ENCODE data around the gene TLE7. TPM values are rescaled to one million over a fixed set of nuclear protein-coding genes. Genes with fewer than 3 reads are reported as not detected.

Gene TLE7
- total RNA-seq, 1 donor from 2014 or later, result not detected

DNA sequence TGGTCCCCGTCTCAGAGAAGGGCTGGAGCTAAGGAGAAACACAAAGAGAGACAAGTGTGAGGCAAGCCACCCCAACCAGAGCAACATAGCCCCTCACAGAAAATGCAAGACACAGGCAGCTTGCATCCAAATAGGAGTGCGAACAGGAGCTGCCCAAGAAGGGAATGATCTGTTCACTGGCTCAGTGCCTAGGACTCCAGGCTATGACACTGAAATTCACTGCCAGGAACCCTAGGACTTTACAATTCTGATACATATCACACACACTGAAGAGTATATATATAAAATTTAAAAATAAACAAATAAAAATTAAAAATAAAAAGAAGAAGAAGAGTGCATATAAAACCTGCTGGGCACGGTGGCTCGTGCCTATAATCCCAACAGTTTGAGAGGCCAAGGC, 14.9 kb upstream of the TLE7 start:
- intact Hi-C loops (cut with micrococcal nuclease), result no loop called here
- no peak for ATAC-seq

DNA sequence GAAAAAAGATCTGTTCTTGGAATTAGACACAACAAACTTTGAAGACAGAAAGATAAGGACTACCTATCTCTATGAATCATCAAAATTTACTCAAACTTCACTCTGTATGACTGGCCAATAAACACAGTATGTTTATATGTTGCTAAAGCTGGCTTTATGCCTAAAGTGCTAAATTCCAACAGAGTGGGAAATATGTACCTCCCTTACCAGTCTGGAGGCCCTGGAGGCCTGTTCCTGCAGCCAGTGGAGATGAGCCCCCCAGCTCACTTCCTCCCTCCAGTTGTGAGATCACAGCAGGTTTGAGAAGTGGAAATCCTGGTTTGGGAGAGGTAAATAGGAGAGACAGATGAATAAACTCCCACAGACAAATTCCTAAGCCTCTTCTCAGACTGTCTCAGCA, 11.2 kb upstream of the TLE7 start:
- intact Hi-C loops (cut with micrococcal nuclease), result no loop called here
- ATAC-seq (no peak), DNase-seq (no peak)

More for the DNA sequence above, 14.9 kb upstream of the TLE7 start:
- no peak for DNase-seq

DNA sequence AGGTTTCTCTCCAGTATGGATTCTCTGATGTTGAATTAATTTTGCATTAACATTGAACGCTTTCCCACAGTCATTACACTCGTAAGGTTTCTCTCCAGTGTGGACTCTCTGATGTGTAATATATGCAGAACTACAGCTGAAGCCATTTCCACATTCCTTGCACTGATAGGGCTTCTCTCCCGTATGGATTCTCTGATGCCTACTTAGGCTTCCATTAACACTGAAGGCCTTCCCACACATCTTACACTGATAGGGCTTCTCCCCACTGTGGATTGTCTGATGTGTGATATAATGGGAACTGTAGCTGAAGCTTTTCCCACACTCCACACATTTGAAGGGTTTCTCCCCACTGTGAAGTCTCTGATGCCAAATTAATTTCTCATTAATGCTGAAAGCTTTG, 7.2 kb upstream of the TLE7 start:
- intact Hi-C loops (cut with micrococcal nuclease), result no loop called here

DNA sequence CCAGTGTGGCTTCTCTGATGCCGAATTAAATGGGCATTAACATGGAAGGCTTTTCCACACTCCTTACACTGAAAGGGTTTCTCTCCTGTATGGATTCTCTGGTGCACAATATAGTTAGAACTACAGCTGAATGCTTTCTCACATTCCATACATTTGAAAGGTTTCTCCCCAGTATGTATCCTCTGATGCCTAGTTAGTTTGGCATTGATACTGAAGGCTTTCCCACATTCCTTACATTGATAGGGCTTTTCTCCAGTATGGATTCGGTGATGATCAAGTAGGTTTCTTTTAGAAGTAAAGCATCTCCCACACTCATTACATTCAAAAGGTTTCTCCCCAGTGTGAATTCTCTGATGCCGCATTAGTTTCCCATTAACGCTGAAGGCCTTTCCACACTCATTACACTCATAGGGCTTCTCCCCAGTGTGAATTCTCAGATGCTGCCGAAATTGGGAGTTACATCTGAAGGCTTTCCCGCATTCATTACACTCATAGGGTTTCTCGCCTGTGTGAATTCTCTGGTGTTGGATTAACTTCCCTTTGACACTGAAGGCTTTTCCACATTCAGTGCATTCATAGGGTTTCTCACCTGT, 6.5 kb upstream of the TLE7 start:
- intact Hi-C loops (cut with micrococcal nuclease), result no loop called here
- no peak for DNase-seq
- ATAC-seq, result no peak

More for the DNA sequence above, 7.2 kb upstream of the TLE7 start:
- ATAC-seq (no peak), DNase-seq (no peak)

GRCh38 chr16:71443714-71444113, 1.9 kb upstream of the TLE7 start:
- ATAC-seq, result no peak
- DNase-seq, result no peak
- intact Hi-C loops (cut with micrococcal nuclease), result no loop called here

GRCh38 chr16:71441348-71442050, 355 bp downstream of the TLE7 start:
- no peak for ATAC-seq
- intact Hi-C loops (cut with micrococcal nuclease), result no loop called here
- DNase-seq, result no peak

DNA sequence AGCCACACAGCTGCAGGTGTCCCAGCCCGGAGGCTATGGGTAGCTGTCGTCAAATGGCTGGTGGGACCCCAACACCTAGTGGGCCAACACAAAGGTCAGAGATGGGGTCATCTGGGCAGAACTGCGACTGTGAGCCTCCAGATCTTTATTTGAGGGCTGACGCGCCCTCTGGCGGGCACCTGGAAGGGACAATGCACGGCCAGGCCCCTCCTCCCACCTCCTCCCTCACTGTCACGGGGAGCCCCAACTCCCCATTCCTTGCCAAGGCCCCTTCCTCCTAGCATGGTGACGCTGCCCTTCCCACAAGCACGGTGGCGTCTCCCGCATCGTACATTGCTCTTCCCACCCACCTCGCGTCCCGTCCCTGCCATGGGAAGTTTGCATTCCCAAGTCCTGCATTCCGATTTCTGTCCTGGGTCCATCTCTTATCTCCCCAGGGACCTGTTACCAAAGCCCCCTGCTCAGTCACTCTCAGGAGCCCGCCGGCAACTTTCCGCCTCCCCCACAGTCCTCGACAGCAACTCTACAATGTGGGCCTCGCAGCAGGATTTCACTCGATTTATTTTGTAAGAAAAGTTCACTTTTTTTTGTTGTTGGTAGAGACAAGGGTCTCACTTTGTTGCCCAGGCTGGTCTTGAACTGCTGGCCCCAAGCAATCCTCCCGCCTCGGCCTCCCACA, 1.0 kb downstream of the TLE7 start:
- DNase-seq (no peak), ATAC-seq (no peak)
- intact Hi-C loops (cut with micrococcal nuclease), result no loop called here

DNA sequence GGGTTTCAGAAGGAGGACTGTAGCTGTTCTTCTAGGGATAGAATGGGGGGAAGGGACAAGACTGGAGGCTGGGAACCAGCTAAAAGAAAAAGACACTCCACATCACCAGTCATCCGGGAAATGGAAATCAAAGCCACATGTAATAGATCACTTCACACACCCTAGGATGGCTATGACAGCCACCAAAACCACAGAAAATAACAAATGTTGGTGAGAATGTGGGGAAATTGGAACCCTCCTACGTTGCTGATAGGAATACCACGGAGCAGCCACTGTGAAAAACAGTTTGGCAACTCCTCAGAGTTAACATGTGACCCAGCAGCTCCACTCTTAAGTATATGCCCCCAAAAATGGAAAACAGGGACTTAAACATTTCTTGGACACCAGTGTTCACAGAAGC, 2.3 kb downstream of the TLE7 start:
- intact Hi-C loops (cut with micrococcal nuclease), result no loop called here
- ATAC-seq, result no peak
- DNase-seq, result no peak

- intact Hi-C loops (cut with micrococcal nuclease), result no loop called here
- DNase-seq, result no peak
- ATAC-seq, result no peak
Observed at GRCh38 chr16:71436473-71436872, 5.4 kb downstream of the TLE7 start.

- intact Hi-C loops (cut with micrococcal nuclease), result no loop called here
- no peak for ATAC-seq
- no peak for DNase-seq
Observed at GRCh38 chr16:71432906-71433305, 8.9 kb downstream of the TLE7 start.

GRCh38 chr16:71431991-71432390, 9.9 kb downstream of the TLE7 start:
- DNase-seq, result no peak
- intact Hi-C loops (cut with micrococcal nuclease), result no loop called here
- no peak for ATAC-seq

DNA sequence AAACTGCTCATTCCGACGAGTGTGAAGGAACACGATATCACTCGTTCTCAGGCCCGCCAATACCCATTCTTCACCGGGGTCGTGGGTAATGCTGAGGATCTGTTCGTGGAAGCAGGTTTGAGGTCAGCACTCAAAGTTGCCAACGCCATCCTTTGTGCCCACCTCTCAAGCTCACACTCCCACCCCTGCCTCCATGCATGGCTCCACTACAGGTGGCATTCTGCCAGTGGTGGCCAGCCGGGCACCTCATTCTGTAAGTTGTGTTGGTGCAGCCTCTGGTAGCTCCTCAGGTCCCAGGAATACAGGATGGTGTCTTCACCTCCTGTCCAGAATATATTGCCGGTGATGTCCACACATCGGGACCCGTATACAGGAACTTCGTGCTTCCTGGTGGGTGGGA, 10.7 kb downstream of the TLE7 start:
- intact Hi-C loops (cut with micrococcal nuclease), result no loop called here
- ATAC-seq (no peak), DNase-seq (no peak)

DNA sequence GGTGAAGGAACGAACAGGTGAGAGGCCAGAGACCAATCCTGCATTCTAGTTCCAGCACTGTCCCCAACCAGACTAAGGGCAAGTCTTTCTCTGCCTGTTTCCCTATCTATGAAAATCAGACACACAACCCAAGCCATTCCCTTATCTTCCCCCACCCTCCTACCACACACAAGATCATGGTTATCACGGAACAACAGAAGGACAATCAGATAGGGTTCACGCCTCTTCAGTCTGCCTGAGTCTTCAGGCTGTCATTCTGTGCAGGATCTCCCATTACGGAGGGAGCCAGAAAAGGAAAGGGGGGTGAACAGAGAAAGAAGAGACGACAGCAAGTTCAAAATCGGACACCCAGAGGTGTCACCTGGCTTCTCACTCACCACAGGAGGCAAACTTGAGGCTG, 11.1 kb downstream of the TLE7 start:
- intact Hi-C loops (cut with micrococcal nuclease), result no loop called here
- DNase-seq (no peak), ATAC-seq (no peak)

DNA sequence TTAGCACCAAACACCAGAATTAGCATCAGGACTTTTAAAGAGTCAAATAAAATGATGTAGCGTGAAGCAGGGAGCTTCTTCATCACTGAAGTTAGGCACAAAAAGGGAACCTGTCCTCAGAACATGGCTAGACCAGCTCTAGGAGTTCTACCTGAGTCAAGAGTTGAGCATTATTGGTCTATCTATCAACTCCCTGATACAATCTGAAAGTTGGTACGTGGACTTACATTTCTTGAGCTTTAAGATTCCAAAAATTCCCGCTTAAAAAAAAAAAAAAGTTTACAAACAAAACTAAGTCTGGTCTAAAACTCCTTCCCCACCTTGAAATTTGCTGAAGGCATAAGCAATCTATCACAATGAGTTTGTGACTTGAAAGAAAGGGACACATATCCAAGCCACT, 12.3 kb downstream of the TLE7 start:
- no peak for ATAC-seq
- no peak for DNase-seq
- intact Hi-C loops (cut with micrococcal nuclease), result no loop called here

DNA sequence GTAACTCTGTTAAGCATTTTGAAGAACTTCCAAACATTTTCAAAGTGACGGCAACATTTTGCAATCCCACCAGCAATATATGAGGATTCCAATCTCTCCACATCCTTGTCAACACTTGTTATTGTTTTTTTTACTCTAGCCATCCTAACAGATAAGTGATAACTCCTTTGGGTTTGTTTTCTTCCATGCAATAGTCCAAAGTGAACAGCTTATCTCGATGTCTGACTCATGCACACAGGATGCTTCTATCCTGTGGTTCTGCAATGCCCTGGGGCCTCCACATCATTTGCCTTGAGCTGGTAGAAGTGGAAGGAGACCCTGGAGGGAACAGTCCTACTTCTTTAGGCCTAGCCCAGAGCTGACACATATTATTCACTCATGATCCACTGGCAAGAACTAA, 13.0 kb downstream of the TLE7 start:
- intact Hi-C loops (cut with micrococcal nuclease), result no loop called here
- DNase-seq, result no peak
- ATAC-seq, result no peak

DNA sequence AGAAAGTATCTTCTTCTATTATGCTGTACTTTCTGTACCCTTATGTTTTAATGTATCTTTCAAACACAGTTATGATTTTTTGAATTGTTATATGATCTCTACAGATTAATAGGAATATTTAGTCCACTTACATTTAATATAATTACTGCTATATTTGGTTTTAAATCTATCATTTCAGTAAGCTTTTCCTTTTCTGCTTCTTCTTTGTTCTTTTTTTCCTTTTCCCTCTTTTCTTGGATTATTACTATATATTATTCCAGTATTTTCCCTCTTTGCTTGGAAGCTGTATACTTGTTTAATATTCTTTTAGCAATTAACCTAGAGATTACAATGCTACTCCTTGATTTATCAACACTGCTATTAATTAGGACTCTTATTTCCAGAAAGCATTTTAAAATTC, 13.5 kb downstream of the TLE7 start:
- no peak for ATAC-seq
- no peak for DNase-seq
- intact Hi-C loops (cut with micrococcal nuclease), result no loop called here

DNA sequence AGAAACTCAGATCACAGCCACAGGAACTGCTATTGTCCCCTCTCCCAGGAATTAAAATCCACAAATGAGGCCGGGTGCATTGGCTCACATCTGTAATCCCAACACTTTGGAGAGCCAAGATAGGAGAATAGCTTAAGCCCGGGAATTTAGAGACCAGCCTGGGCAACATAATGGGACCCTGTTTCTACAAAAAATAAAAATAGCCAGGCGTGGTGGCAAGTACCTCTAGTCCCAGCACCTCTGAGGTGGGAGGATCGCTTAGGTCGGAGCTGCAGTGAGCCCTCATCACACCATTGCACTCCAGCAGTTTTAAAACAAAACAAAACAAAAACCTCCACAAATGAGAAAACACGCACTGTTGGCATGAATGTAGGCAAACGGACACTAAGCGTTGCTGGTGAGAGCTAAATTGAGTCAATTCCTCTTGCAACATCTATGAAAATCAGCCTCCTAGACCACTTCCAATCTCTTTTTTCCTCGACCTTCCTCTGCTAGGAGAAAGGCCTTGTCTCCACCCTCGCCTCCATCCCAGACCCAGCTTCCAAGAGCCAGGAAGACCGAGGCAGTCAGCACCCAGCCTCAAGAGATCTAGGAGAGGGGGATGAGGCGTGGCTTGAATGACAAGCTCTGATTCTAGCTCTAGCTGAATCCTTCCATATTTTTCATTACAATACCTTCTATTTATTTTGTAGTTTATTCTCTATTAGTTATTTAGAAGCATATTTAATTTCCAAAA, 14.8 kb downstream of the TLE7 start:
- DNase-seq, result no peak
- no peak for ATAC-seq

DNA sequence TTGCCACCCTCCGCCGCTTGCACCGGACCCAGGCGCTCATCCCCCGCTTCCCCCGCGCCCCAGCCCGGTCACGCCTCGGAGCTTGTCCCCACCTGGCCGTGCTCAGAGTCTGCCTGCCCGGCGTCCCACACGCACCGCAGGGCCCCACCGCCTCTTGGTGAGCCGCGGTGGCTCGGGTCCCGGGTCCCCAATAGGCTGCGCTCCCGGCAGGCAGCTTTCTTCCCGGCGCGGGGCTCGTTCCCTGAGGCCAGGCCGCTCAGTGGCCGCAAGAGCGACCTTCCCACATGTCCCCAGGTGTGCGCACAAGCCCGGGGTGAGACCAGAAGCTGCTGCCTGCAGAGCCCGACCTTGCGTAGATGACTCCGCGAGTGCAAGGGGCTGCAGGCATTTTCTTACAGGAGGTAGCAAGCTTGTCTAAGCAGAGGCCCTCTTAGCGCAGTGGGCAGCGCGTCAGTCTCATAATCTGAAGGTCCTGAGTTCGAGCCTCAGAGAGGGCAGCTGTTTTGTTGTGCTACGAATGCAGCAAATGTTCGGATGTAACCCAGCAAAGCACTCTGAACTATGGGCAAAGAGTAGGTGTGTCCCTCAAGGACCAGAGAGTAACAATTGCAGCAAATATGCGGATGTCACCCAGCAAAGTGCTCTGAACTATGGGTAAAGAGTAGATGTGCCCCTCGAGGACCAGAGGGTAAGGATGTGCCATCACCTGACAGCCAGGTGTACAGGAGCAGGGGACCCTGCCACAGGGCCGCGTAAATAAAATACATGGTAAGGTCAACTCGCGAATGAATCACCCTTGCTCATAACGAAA, 15.6 kb downstream of the TLE7 start:
- DNase-seq (no peak), ATAC-seq (no peak)
- intact Hi-C loops (cut with micrococcal nuclease), result no loop called here

More for the DNA sequence above, 14.8 kb downstream of the TLE7 start:
- intact Hi-C loops (cut with micrococcal nuclease), result no loop called here

DNA sequence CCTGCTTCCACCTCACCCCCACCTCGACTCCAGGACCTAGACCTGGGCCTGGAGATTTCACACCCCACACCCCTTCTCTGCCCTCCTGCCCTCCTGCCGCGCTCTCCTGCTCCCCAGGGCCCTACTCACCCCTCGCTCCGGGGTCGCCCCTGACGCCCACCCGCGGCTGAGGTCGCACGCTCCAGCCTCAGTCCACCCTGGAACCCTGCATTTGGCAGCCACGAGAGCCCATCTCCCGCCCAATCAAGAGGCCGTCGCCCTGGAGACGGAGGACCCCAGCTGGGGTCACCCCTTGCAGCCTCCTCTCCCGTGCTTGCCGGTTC, 16.1 kb downstream of the TLE7 start:
- intact Hi-C loops (cut with micrococcal nuclease), result no loop called here
- ATAC-seq, result no peak
- DNase-seq, result no peak

- ATAC-seq, result no peak
- intact Hi-C loops (cut with micrococcal nuclease), result no loop called here
- no peak for DNase-seq
Observed at GRCh38 chr16:71424626-71425025, 17.2 kb downstream of the TLE7 start.

Measured in left ventricle myocardium superior (tissue), 1 donor.